Activated T-helper 1 cell treated with anti-CD3 and anti-CD28 coated beads, Interleukin-2, amount 50 U/mL, for 16 hours (primary cell): ENCODE measurements around the gene HERPUD1.
A peak's percentile ranks its signal among the peaks of the same experiment; 100 is the strongest.
"Not testable (repeated sequence)": the region's sequence is repeated elsewhere in the genome, so short reads cannot be mapped to it uniquely, and the experiment has no call there.

Experiments
- DNase-seq, 2 donors: peaks; one replicate each; pipeline ENCODE4 v3.0.0-alpha.2; 2020; ENCODE audit warnings: low read depth in 1 of 2, low spot score in 1 of 2

The HERPUD1 gene

GRCh38 chr16:56977823-56978430, 46.0 kb downstream of the HERPUD1 start:
- DNase-seq, result no peak

GRCh38 chr16:56980201-56980535, 48.2 kb downstream of the HERPUD1 start:
- DNase-seq, result no peak

GRCh38 chr16:56980792-56981724, 49.1 kb downstream of the HERPUD1 start:
- DNase-seq, result no peak

- no peak for DNase-seq
These were observed 49.9 kb downstream of the HERPUD1 start for GRCh38 chr16:56981729-56982271.

GRCh38 chr16:56982695-56983094, 50.8 kb downstream of the HERPUD1 start:
- no peak for DNase-seq

GRCh38 chr16:56983211-56983751, 51.3 kb downstream of the HERPUD1 start:
- no peak for DNase-seq

DNA sequence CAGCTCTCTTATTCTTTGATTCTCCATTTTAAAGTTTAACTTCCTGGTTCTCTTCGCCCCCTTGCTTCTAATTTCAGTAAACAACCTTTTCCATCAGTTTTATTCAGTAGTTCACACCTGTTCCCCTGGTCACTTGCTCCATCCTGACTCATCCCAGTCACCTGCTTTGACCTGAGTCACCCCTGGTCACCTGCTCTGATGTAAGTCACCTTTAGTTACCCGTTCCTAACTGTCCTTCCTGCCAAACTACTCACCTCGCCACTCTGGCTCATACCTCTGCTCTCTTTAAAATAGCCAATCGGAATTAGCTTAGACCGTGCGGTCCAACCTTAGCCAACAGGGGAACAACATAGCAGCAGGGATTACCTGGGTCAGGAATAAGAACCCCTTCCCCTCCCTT, 52.7 kb downstream of the HERPUD1 start:
- DNase-seq, result no peak

DNA sequence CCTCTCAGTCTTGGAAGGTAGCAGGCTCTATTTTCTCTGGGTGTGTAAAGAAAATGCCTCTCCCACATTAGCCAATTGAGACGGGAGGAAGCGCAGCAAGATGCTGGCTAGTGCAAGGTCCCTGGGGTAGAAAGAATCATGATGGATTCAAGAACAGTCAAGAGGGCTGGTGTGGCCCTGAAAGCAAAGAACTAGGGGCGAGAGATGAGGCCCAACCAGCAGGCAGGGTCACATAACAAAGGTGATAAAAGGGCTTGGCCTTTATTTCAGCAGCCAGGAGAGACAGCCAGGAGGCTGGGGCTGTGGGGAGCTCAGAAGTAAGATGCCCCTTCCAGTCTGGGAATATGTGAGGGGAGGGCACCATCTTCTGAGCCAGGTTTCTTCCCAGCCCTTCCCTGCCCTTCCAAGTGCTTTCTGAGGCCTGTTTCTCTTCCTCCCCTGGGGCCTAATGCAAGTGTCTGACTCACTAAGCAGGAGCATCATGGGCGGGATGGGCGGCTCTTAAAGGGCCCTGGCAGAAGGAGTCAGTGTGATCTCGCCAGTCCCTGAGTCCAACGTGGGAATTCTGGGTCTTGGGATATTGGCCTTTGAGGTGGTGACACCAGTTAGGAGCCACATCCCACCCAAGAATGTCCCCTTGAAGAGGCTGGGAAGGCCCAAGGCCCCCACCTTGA, 53.5 kb downstream of the HERPUD1 start:
- no peak for DNase-seq

DNA sequence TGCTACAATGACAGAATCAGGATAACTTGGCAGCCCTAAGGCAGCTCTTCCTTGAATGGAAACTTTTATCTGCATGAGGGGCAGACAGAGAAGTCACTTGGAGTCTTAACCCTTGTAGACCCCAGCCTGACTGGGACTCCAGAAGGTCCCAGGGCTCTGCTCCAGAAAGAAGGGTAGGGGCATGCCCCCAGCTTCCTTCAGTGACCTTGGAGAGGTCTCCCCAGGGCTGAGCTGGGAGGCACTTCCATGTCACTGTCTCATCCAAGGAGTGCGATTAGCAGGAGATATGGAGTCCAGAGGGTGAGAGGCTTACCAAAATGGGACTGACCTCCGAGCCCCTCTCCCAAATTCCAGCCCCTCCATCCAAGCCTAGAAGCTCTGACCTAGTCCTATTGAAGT, 54.0 kb downstream of the HERPUD1 start:
- DNase-seq, result no peak

- no peak for DNase-seq
These were observed 54.4 kb downstream of the HERPUD1 start for GRCh38 chr16:56986361-56986760.

DNA sequence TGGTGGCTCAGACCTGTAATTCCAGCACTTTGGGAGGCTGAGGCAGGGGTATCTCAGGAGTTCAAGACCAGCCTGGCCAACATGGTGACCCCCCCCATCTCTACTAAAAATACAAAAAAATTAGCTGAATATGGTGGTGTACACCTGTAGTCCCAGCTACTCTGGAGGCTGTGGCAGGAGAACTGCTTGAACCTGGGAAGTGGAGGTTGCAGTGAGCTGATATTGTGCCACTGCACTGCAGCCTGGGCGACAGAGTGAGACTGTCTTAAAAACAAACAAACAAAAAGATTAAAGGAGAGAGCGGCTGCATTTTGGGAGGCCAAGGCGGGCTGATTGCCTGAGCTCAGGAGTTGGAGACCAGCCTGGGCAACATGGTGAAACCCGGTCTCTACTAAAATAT, 55.0 kb downstream of the HERPUD1 start:
- not testable (repeated sequence) for DNase-seq

GRCh38 chr16:56987692-56988091, 55.8 kb downstream of the HERPUD1 start:
- DNase-seq, result no peak

- no peak for DNase-seq
These were observed 56.4 kb downstream of the HERPUD1 start for GRCh38 chr16:56988161-56988947.

GRCh38 chr16:56988948-56989945, 57.3 kb downstream of the HERPUD1 start, which contains the start of gene NLRC5:
NLRC5 (plus strand) TSS chr16:56989557; CDS start chr16:57020713, 31,156 bp downstream.
- peak; percentile 73 to 89 for DNase-seq

DNA sequence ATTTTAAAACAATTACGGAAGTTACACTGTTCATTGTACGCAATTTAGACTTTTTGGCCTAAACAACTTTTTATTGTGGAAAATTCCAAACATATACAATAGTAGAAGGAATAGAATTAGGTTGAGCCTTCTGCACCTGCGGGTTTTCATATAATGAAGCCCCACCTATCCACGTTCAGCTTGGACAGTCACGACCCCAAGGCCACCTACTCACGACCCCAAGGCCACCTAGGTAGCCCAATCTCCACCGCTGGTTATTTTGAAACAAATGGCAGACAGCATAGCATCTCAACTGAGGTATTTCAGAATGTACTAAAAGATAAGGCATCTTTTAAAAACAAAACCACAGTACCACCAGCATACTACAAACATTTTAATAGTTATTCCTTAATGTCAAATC, 58.0 kb downstream of the HERPUD1 start:
- no peak for DNase-seq

DNA sequence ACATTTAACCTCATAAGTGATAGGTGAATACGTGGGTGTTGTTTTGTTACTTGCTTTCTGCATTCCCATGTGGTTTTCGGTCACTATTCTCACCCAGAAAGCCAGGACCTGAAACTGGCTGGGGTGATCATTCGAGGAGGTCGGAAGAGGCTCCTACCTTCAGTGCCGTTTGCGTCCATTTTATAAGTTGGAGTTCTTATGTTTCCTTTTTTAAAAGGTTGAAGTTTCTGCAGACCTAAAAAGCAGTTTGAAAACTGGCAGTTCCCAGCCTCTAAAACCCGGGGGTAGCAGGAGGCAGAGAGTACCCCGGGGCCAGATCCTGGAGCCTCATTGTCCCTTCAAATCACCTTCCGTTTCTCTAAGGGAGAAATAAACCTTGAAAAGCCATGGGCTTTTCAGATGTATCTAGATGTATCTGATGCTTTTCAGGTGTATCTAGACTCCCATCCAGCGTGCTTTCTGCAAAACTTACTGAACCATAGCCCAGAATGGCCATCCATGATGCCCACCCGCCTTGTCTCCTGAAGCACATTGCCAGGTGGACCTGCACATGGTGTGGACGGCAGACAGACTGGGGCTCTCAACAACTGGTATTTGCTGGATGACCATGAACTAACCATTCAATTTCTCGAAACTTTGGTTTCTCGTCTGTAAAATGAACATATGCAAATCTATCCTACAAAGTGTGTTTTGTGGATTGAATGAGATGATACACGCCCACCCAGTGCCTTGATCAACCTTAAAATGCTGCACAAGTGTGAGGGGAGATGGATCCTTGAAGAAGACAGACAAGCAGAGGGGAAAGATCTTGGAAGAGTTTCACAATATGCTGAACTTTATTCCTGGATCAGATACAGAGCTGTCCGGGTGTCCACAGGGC, 58.7 kb downstream of the HERPUD1 start:
- no peak for DNase-seq

DNA sequence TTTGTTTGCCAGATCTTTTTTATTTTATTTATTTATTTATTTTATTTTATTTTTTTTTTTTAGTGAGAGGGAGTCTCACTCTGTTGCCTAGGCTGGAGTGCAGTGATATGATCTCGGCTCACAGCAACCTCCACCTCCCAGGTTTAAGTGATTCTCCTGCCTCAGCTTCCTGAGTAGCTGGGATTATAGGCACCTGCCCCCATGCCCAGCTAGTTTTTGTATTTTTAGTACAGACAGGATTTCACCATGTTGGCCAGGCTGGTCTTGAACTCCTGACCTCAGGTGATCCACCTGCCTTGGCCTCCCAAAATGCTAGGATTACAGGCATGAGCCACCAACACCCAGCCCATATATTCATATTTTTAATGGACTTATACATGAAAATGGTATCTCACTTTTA, 60.5 kb downstream of the HERPUD1 start:
- not testable (repeated sequence) for DNase-seq

DNA sequence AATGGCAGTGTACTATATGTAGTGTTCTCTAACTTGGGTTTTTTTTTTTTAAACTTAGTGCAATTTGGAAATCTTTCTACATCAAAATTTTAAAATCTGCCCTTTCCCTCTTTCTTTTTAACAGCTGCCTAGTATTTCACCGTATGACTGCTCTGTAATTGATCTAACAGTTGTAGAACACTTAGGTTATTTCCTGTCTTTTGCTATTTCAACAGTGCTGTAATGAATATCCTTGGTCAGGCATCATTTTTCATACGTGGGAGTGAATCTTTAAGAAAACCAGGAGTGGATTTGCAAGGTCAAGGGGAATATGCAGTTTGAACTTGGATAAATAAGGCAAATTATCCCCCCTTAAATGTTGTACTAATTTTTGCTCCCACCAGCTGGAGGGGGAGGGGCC, 61.3 kb downstream of the HERPUD1 start:
- DNase-seq, result no peak
